ENCODE results near the gene ARHGAP1. TPM values are rescaled to one million over a fixed set of nuclear protein-coding genes. Genes with fewer than 3 reads are reported as not detected.

ARHGAP1 gene
- total and polyA plus RNA-seq, 9 of the 15 experiments (the other 6 are each of a cell fraction or from before 2014, with no cell fraction given), result 3.6 to 30.4 (median 8.2) TPM

DNA sequence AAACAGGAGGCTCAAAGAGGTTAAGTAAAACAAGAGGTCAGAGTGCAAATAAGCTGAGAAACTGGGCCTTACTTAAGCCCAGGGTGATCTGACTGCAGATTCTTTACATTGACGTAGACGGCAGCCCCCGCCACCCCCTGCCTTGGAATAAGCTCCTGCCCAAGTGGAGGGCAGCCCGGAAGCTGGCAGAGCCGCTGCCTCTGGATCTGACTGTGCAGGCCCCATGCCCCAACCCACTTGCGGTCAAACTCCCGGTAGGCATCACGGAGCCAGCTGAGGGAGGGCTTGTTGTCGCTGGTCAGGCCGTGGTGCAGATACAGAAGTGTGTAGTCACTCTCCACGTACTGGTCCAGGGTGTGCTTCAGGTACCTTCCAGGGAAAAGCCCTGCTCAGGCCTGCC lies 18.6 kb downstream of the ARHGAP1 start:
- ATAC-seq, result no peak
- Histone ChIP-seq H3K4me1 (replicated peaks in 1 of 2; ENCODE audit: control insufficient read depth in 2 of 2, insufficient read depth in 2 of 2, low read length in 2 of 2) (no peaks in the 10 kb centered on the region; a peak in 1 of 5 replicates), H2AFZ (ENCODE audit: low read depth, low read length) (no peak overlapping the region), H3K9ac (ENCODE audit: insufficient read depth in 1 of 2, low read depth in 2 of 2, low read length in 2 of 2) (peak overlapping the region in 1 of 2 experiments; percentile 52; a peak in 2 of 4 replicates), H3K79me2 (ENCODE audit: control insufficient read depth, insufficient read depth, low read length) (no peaks in the 10 kb centered on the region), H3K9me3 (replicated peaks; ENCODE audit: control insufficient read depth, insufficient read depth, low read depth, low read length) (no peaks in the 10 kb centered on the region), H3K27ac (ENCODE audit: extremely low read depth, low read depth, low read length) (no peak overlapping the region), H4K20me1 (replicated peaks; ENCODE audit: control insufficient read depth, insufficient read depth, low read length) (no peaks in the 10 kb centered on the region), H3K4me2 (ENCODE audit: insufficient read depth, low read length) (no peak overlapping the region), H3K27me3 (ENCODE audit: control insufficient read depth in 2 of 2, insufficient read depth in 2 of 2, low read length in 2 of 2) (no peaks in the 10 kb centered on the region), H3K4me3 (no peak overlapping the region), H3K9me1 (ENCODE audit: control insufficient read depth, insufficient read depth, low read length) (peaks cover 2% of the 10 kb centered on the region), H3K36me3 (ENCODE audit: control insufficient read depth, insufficient read depth, low read length) (peaks cover 47% of the 10 kb centered on the region; the same call in 2 of the 3 replicates)
- TF ChIP-seq ZNF780A (CRISPR knock-in tag; IDR thresholded peaks at IDR 0.05) (no peak), RB1 (IDR thresholded peaks at IDR 0.05; ENCODE audit: low read depth) (no peak), SAFB2 (IDR thresholded peaks at IDR 0.05; ENCODE audit: borderline replicate concordance, low read depth, low read length, severe bottlenecking) (no peak), FOXJ2 (tag; IDR thresholded peaks at IDR 0.05) (no peak), ZNF175 (CRISPR knock-in tag; IDR thresholded peaks at IDR 0.05; ENCODE audit: low read depth) (no peak), MCM7 (IDR thresholded peaks at IDR 0.05) (no peak), SRSF3 (IDR thresholded peaks at IDR 0.05; ENCODE audit: insufficient read depth, low read length) (no peak), ZKSCAN1 (IDR thresholded peaks at IDR 0.05; ENCODE audit: low read depth, low read length) (no peak), ARID3B (CRISPR knock-in tag; IDR thresholded peaks at IDR 0.05; ENCODE audit: borderline replicate concordance) (no peak), BCOR (IDR thresholded peaks at IDR 0.05) (no peak), ARNT (IDR thresholded peaks at IDR 0.05) (no peak), RCOR1 (IDR thresholded peaks at IDR 0.05; ENCODE audit: borderline replicate concordance in 1 of 2, low read depth in 2 of 2, low read length in 2 of 2) (no peak), YBX1 (IDR thresholded peaks at IDR 0.05) (no peak), C11orf30 (IDR thresholded peaks at IDR 0.05; ENCODE audit: low read depth) (no peak)
- TF ChIP-seq, protein P1, sequence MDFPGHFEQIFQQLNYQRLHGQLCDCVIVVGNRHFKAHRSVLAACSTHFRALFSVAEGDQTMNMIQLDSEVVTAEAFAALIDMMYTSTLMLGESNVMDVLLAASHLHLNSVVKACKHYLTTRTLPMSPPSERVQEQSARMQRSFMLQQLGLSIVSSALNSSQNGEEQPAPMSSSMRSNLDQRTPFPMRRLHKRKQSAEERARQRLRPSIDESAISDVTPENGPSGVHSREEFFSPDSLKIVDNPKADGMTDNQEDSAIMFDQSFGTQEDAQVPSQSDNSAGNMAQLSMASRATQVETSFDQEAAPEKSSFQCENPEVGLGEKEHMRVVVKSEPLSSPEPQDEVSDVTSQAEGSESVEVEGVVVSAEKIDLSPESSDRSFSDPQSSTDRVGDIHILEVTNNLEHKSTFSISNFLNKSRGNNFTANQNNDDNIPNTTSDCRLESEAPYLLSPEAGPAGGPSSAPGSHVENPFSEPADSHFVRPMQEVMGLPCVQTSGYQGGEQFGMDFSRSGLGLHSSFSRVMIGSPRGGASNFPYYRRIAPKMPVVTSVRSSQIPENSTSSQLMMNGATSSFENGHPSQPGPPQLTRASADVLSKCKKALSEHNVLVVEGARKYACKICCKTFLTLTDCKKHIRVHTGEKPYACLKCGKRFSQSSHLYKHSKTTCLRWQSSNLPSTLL (IDR thresholded peaks at IDR 0.05), result no peak
- FAIRE-seq, result no peak
- no peak for DNase-seq (ENCODE audit: extremely low read depth in 1 of 4, low spot score in 3 of 4)
- BruUV-seq (replicated peaks), result no TSS peak
- in situ Hi-C loops (cut with MboI) (no loop called here), intact Hi-C loops (cut with micrococcal nuclease) (no loop called here)
- CTCF ChIA-PET (ENCODE audit: low intra/inter-chr PET ratio), result no interaction called here
- 90% methylated on average over 9 of the region's 11 CpGs for WGBS (ENCODE audit: insufficient coverage, low coverage, missing lambda C conversion rate)
- POLR2A ChIA-PET, result interaction anchor here (0.6 to 1.3 kb wide), 4 partner anchors 8 to 15 kb away, joined by 3 to 4 read pairs (median 3); no protein-coding TSS in a partner anchor
